K562 (cell line): ENCODE results near the gene DRC1. TPM values are rescaled to one million over a fixed set of nuclear protein-coding genes. Genes with fewer than 3 reads are reported as not detected.

ENCODE experiments used
- ATAC-seq: fragments of 200-7000 bp; cut with Tn5 transposase; 3 replicates; pipeline ENCODE4 v1.9.1; 2020; ENCODE audit warnings: moderate library complexity
- BruUV-seq: library from RNA; stranded (reverse); fragments of 400-500 nt; replicated peaks from 2 replicates; lab custom pipeline; 2021; lab: Mats Ljungman, UMichigan
- CTCF ChIA-PET: fragments of 300-600 bp; formaldehyde crosslinking; extraction: SDS; loops from one replicate; lab custom pipeline; 2021; ENCODE audit warnings: low intra/inter-chr PET ratio; lab: Yijun Ruan, JAX
- POLR2A ChIA-PET: fragments of 300-600, 350-650 bp; sonication (Branson Sonifier 250); formaldehyde crosslinking; extraction: SDS; loops from one replicate; lab custom pipeline; 2021; ENCODE audit warnings: antibody characterized with exemption, inconsistent platforms; lab: Yijun Ruan, JAX
- DNase-seq, 4 experiments: peaks; one replicate each; pipeline versions ENCODE4 v3.0.0 to v3.0.0-alpha.2; 2011 to 2018; ENCODE audit warnings: low spot score in 3 of 4, mixed read lengths in 3 of 4; ENCODE audit errors: extremely low read depth in 1 of 4
- FAIRE-seq: peaks from 2 replicates; lab custom pipeline; 2011; peaks lifted over from hg19 to GRCh38; lab: Jason Lieb, UNC
- H2AFZ ChIP-seq: 2 replicates; pipeline ENCODE4 v1.6.0; 2011; ENCODE audit warnings: low read depth, low read length, control low read depth, inconsistent platforms
- H3K27ac ChIP-seq: fragments of 200-600 bp; 3 replicates; pipeline ENCODE4 v1.8.0; 2011; ENCODE audit warnings: low read depth, mild to moderate bottlenecking, control low read depth, inconsistent platforms, low read length, moderate library complexity, mixed read lengths; ENCODE audit errors: extremely low read depth
- H3K27me3 ChIP-seq, 2 experiments: fragments of 300-600 bp in 1 of 2; 2 replicates in 1 of 2; 3 replicates in 1 of 2; pipeline versions ENCODE4 v1.6.0 to v1.8.0; 2011; ENCODE audit warnings: inconsistent platforms in 2 of 2, low read length in 2 of 2, mild to moderate bottlenecking in 1 of 2, mixed read lengths in 1 of 2, moderate library complexity in 1 of 2; ENCODE audit not compliant: control insufficient read depth in 2 of 2, insufficient read depth in 2 of 2
- H3K36me3 ChIP-seq: fragments of 300-600 bp; 3 replicates; pipeline ENCODE4 v1.8.0; 2011; ENCODE audit warnings: mild to moderate bottlenecking, low read length, inconsistent platforms; ENCODE audit not compliant: control insufficient read depth, insufficient read depth
- H3K4me1 ChIP-seq, 2 experiments: fragments of 200-600 bp in 1 of 2; replicated peaks in 1 of 2; 2 replicates in 1 of 2; 3 replicates in 1 of 2; pipeline versions ENCODE4 v1.5.1 to v1.8.0; 2011; ENCODE audit warnings: inconsistent platforms in 2 of 2, low read length in 2 of 2, mild to moderate bottlenecking in 1 of 2, mixed read lengths in 1 of 2, moderate library complexity in 1 of 2; ENCODE audit not compliant: control insufficient read depth in 2 of 2, insufficient read depth in 2 of 2
- H3K4me2 ChIP-seq: 2 replicates; pipeline ENCODE4 v1.6.1; 2011; ENCODE audit warnings: low read length, control low read depth, inconsistent platforms, mixed read lengths; ENCODE audit not compliant: insufficient read depth
- H3K4me3 ChIP-seq: fragments of 200-600 bp; sonication (generic), shearing (Covaris generic); 2 replicates; pipeline ENCODE4 v1.5.1; 2016; ENCODE audit warnings: control low read depth, inconsistent platforms
- H3K79me2 ChIP-seq: fragments of 200-600 bp; 3 replicates; pipeline ENCODE4 v1.8.0; 2011; ENCODE audit warnings: low read length, inconsistent platforms; ENCODE audit not compliant: control insufficient read depth, insufficient read depth
- H3K9ac ChIP-seq, 2 experiments: 2 replicates each; pipeline versions ENCODE4 v1.6.0 to v1.6.1; 2011; ENCODE audit warnings: low read depth in 2 of 2, low read length in 2 of 2, control low read depth in 1 of 2, inconsistent platforms in 1 of 2, mild to moderate bottlenecking in 1 of 2, mixed read lengths in 1 of 2; ENCODE audit not compliant: insufficient read depth in 1 of 2
- H3K9me1 ChIP-seq: one replicate; pipeline ENCODE4 v1.6.0; 2011; ENCODE audit warnings: inconsistent platforms, mild to moderate bottlenecking, low read length, moderate library complexity; ENCODE audit not compliant: control insufficient read depth, insufficient read depth
- H3K9me3 ChIP-seq: replicated peaks from 2 replicates; pipeline ENCODE4 v1.5.1; 2011; ENCODE audit warnings: low read depth, low read length, inconsistent platforms; ENCODE audit not compliant: control insufficient read depth, insufficient read depth
- H4K20me1 ChIP-seq: replicated peaks from 2 replicates; pipeline ENCODE4 v1.6.1; 2011; ENCODE audit warnings: low read length, inconsistent platforms, mixed read lengths; ENCODE audit not compliant: control insufficient read depth, insufficient read depth
- ELF2 ChIP-seq: fragments of 250-450 bp; sonication (Bioruptor Pico); IDR thresholded peaks from 2 replicates; pipeline ENCODE4 v1.5.0; 2021; ENCODE audit warnings: mild to moderate bottlenecking
- MYBL2 ChIP-seq, 2 experiments: fragments of 450-650 bp in 1 of 2; sonication (generic) in 1 of 2; formaldehyde crosslinking in 1 of 2; IDR thresholded peaks; 2 replicates each; pipeline versions ENCODE4 v1.6.1 to v1.8.1; 2017 to 2022; ENCODE audit warnings: borderline replicate concordance in 1 of 2, inconsistent platforms in 1 of 2, low read depth in 1 of 2, mild to moderate bottlenecking in 1 of 2, missing genetic modification reagents in 1 of 2, moderate library complexity in 1 of 2
- SETDB1 ChIP-seq: IDR thresholded peaks from one replicate; pipeline ENCODE4 v1.6.1; 2012; ENCODE audit warnings: low read length, control low read depth, inconsistent platforms
- THAP12 ChIP-seq: fragments of 250-450 bp; sonication (Bioruptor Pico); IDR thresholded peaks from 2 replicates; pipeline ENCODE4 v1.9.0; 2021; ENCODE audit warnings: mild to moderate bottlenecking, inconsistent platforms
- ZNF589 ChIP-seq: fragments of 200-800 bp; sonication (Bioruptor generic); IDR thresholded peaks from 2 replicates; pipeline ENCODE4 v1.6.1; 2016; ENCODE audit warnings: low read depth, missing genetic modification characterization, missing compliant biosample characterization
- WGBS: fragments of 100-300 bp; shearing (Covaris generic); methylation state at CpG from one replicate; pipeline ENCODE4 v1.1.6; 2016; ENCODE audit warnings: low coverage, mixed read lengths; ENCODE audit not compliant: insufficient coverage; ENCODE audit errors: missing lambda C conversion rate; 5-methylcytosine and 5-hydroxymethylcytosine counted together
- in situ Hi-C: fragments of 300-500 bp; cut with MboI; formaldehyde crosslinking; loops from 4 replicates; pipeline ENCODE4 v1.15.0; 2018; ENCODE audit warnings: inconsistent platforms, mixed read lengths
- intact Hi-C: fragments of 100-400 bp; cut with micrococcal nuclease; formaldehyde crosslinking; loops from 2 replicates; pipeline ENCODE4 v1.14.2; 2022
- polyA plus RNA-seq, 8 experiments: library from polyadenylated mRNA; depleted of rRNA in 4 of 8; stranded (reverse) in 5 of 8; unstranded in 3 of 8; fragments of >200 nt; fragmentation: Nextera tagmentation in 2 of 8; fragmentation: Illumina TruSeq in 1 of 8; extraction: Ambion mirVana in 2 of 8; extraction: Trizol in 1 of 8; gene quantifications; 2 replicates each; pipeline versions ENCODE4 v1.2.1 to v1.2.3, GENCODE V29; 2011 to 2014; ENCODE audit warnings: inconsistent platforms in 1 of 8, missing spikeins in 1 of 8
- total RNA-seq, 7 experiments: library from RNA; depleted of rRNA in 6 of 7; stranded (reverse); fragments of >200 nt in 6 of 7; fragmentation: Illumina TruSeq in 2 of 7; extraction: Trizol in 2 of 7; gene quantifications; 2 replicates each; pipeline versions ENCODE4 v1.2.1 to v1.2.3, GENCODE V29; 2011 to 2021; ENCODE audit warnings: low replicate concordance in 1 of 7

The DRC1 gene
- total and polyA plus RNA-seq, 9 of the 15 experiments (the other 6 are each of a cell fraction or from before 2014, with no cell fraction given) = 0.07 to 0.10 TPM; not detected in 7

GRCh38 chr2:26387189-26387588, 14.5 kb upstream of the DRC1 start:
- intact Hi-C loops = no loop called here
- Histone ChIP-seq H3K9me3 (no peaks in the 10 kb centered on the region), H3K27ac (no peak overlapping the region), H3K79me2 (no peaks in the 10 kb centered on the region), H3K27me3 (no peaks in the 10 kb centered on the region), H3K9ac (no peak overlapping the region), H3K4me1 (no peaks in the 10 kb centered on the region), H3K4me3 (no peak overlapping the region), H3K9me1 (no peaks in the 10 kb centered on the region), H3K36me3 (peaks cover 89% of the 10 kb centered on the region), H3K4me2 (no peak overlapping the region), H4K20me1 (no peaks in the 10 kb centered on the region), H2AFZ (no peak overlapping the region)
- no TSS peak for BruUV-seq
- TF ChIP-seq MYBL2 (IDR thresholded peaks at IDR 0.05; ENCODE audit: low read depth) = no peak
- TF ChIP-seq MYBL2 (CRISPR knock-in tag; IDR thresholded peaks at IDR 0.05; ENCODE audit: borderline replicate concordance) = no peak
- no peak for TF ChIP-seq SETDB1
- no peak for DNase-seq
- ChIA-PET POLR2A (interaction anchor here (1.3 to 2.2 kb wide), 3 partner anchors 9 to 12 kb away, joined by 3 to 7 read pairs (median 4); no protein-coding TSS in a partner anchor), CTCF (no interaction called here)
- WGBS = 95% methylated on average over 3 of the region's 4 CpGs
- in situ Hi-C loops = no loop called here
- no peak for ATAC-seq
- FAIRE-seq = no peak

GRCh38 chr2:26394694-26395093, 7.0 kb upstream of the DRC1 start:
- Histone ChIP-seq H3K79me2 (no peaks in the 10 kb centered on the region), H3K4me2 (no peak overlapping the region), H3K4me1 (peaks cover 6 to 24% of the 10 kb centered on the region in 2 experiments; a peak in 4 of 5 replicates), H3K4me3 (no peak overlapping the region), H3K27ac (no peak overlapping the region), H2AFZ (no peak overlapping the region), H3K9ac (no peak overlapping the region), H3K36me3 (peaks cover 46% of the 10 kb centered on the region), H3K9me3 (no peaks in the 10 kb centered on the region), H4K20me1 (no peaks in the 10 kb centered on the region), H3K9me1 (no peaks in the 10 kb centered on the region), H3K27me3 (no peaks in the 10 kb centered on the region)
- ChIA-PET CTCF (no interaction called here), POLR2A (interaction anchor here (1.0 to 4.0 kb wide), 4 partner anchors 11 to 35 kb away, joined by 3 to 16 read pairs (median 3); no protein-coding TSS in a partner anchor)
- in situ Hi-C loops = no loop called here
- intact Hi-C loops = loop anchor here (5.0 kb wide), 1 partner anchor 68 kb away; no protein-coding TSS in a partner anchor
- TF ChIP-seq ZNF589 (CRISPR knock-in tag) = no peak
- TF ChIP-seq THAP12 (CRISPR knock-in tag) = no peak
- TF ChIP-seq ELF2 (CRISPR knock-in tag) = no peak
- BruUV-seq = no TSS peak
- FAIRE-seq (no peak), DNase-seq (no peak), ATAC-seq (no peak)
- WGBS = 83% methylated on average over 4 of the region's 4 CpGs
